Activated naive CD8-positive, alpha-beta T cell treated with anti-CD3 and anti-CD28 coated beads for 36 hours (primary cell): ENCODE data around the gene KIAA0825. TPM values are rescaled to one million over a fixed set of nuclear protein-coding genes. Genes with fewer than 3 reads are reported as not detected.
"Not testable (repeated sequence)": the region's sequence is repeated elsewhere in the genome, so short reads cannot be mapped to it uniquely, and the experiment has no call there.

ENCODE experiments used
- DNase-seq: peaks from one replicate; pipeline ENCODE4 v3.0.0; 2021
- H3K27ac Mint-ChIP-seq: one replicate; pipeline ENCODE4 v1.8.0; 2022; ENCODE audit warnings: mild to moderate bottlenecking, moderate library complexity, mixed read lengths
- H3K27me3 Mint-ChIP-seq: one replicate; pipeline ENCODE4 v1.8.0; 2022; ENCODE audit warnings: mild to moderate bottlenecking, mixed read lengths
- H3K36me3 Mint-ChIP-seq: one replicate; pipeline ENCODE4 v1.8.0; 2021; ENCODE audit warnings: mild to moderate bottlenecking, mixed read lengths
- H3K4me1 Mint-ChIP-seq: one replicate; pipeline ENCODE4 v1.8.0; 2021; ENCODE audit warnings: mixed read lengths
- H3K4me3 Mint-ChIP-seq: one replicate; pipeline ENCODE4 v1.8.0; 2022; ENCODE audit warnings: mild to moderate bottlenecking, moderate library complexity, mixed read lengths
- H3K9me3 Mint-ChIP-seq: one replicate; pipeline ENCODE4 v1.8.0; 2022; ENCODE audit warnings: mixed read lengths
- total RNA-seq, 2 experiments: library from RNA; stranded (reverse); gene quantifications; one replicate each; pipeline ENCODE4 v1.2.3, GENCODE V29; 2021

Gene KIAA0825
- total RNA-seq, 2 experiments from 2014 or later: 0.76 to 1.0 TPM

GRCh38 chr5:94620256-94620655 lies 1.9 kb upstream of the KIAA0825 start:
- peaks cover 31% of the 10 kb centered on the region for H3K4me1 Mint-ChIP-seq
- H3K27ac Mint-ChIP-seq: no peak overlapping the region
- H3K27me3 Mint-ChIP-seq: no peaks in the 10 kb centered on the region

DNA sequence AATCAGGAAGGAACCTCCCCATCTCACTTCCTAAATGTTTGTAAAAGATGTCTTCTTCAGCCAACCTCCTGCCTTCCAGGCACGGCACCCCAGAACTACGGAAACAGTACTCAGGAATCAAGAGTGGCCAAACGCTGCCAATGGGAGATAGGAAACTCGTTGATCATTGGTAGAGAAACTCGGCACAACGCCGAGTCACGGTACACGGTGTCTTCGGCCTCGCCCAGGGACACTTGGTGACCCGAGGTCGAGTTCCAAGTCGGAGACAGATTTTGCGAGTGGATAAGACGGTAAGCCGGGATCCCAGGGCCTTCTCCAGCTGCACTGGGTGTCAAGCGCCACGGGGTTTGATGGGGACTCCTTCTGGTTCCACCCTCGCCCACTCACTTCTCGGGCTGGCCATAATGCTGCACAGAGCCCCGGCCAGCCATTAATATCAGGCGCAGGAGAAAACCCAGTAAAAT lies 343 bp downstream of the KIAA0825 start:
- no peaks in the 10 kb centered on the region for H3K9me3 Mint-ChIP-seq
- peak overlapping the region; percentile 95 for H3K4me3 Mint-ChIP-seq
- peaks cover 34% of the 10 kb centered on the region for H3K4me1 Mint-ChIP-seq
- H3K36me3 Mint-ChIP-seq: peaks cover 4% of the 10 kb centered on the region
- H3K27me3 Mint-ChIP-seq: no peaks in the 10 kb centered on the region
- DNase-seq: no peak
- peak overlapping the region; percentile 92 for H3K27ac Mint-ChIP-seq

More at GRCh38 chr5:94620256-94620655, 1.9 kb upstream of the KIAA0825 start:
- peaks cover 4% of the 10 kb centered on the region for H3K36me3 Mint-ChIP-seq
- H3K4me3 Mint-ChIP-seq: no peak overlapping the region
- no peaks in the 10 kb centered on the region for H3K9me3 Mint-ChIP-seq
- no peak for DNase-seq

- Mint-ChIP-seq H3K9me3 (no peaks in the 10 kb centered on the region), H3K36me3 (no peaks in the 10 kb centered on the region), H3K4me1 (peaks cover 20% of the 10 kb centered on the region), H3K4me3 (no peak overlapping the region), H3K27ac (no peak overlapping the region), H3K27me3 (no peaks in the 10 kb centered on the region)
- no peak for DNase-seq
Measured at GRCh38 chr5:94615862-94616261, 2.5 kb downstream of the KIAA0825 start.

DNA sequence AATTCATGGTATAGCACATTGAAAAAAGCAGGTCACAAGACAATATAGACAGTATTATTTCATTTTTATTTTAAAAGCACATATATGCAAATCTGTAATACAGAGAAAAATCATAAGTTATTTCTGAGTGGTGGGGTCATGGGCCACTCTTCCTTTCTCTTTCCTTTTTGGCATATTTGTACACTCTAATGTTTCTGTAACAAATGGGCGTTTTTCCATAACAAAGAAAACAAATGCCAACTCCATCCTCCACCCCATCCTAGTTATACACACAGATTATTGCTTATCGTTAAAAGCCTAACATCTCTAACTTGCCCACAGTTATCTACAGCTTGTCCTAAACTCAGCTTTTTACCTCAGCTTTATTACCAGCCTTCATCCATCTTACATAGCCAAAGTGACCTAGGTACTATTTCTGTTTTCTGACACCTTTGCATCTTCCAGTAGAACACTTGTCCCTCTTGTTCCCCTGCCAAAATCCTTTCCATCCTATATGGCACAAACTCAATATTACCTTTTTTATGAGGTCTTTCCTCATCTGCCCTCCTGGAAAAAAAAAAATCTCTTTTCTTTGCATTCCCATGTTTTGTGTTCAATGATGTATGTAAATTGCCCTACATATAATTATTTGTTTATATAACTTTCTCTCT lies 4.1 kb downstream of the KIAA0825 start:
- Mint-ChIP-seq H3K36me3 (no peaks in the 10 kb centered on the region), H3K9me3 (no peaks in the 10 kb centered on the region), H3K4me3 (no peak overlapping the region), H3K27ac (no peak overlapping the region), H3K27me3 (no peaks in the 10 kb centered on the region), H3K4me1 (peaks cover 14% of the 10 kb centered on the region)
- no peak for DNase-seq

- Mint-ChIP-seq H3K4me3 (no peak overlapping the region), H3K27me3 (no peaks in the 10 kb centered on the region), H3K9me3 (no peaks in the 10 kb centered on the region), H3K4me1 (peaks cover 13% of the 10 kb centered on the region), H3K27ac (no peak overlapping the region), H3K36me3 (no peaks in the 10 kb centered on the region)
- DNase-seq: peak; percentile 2
Measured at GRCh38 chr5:94613583-94613982, 4.8 kb downstream of the KIAA0825 start.

GRCh38 chr5:94595281-94595840 lies 23.0 kb downstream of the KIAA0825 start:
- H3K27ac Mint-ChIP-seq: no peak overlapping the region
- H3K4me1 Mint-ChIP-seq: no peaks in the 10 kb centered on the region
- no peaks in the 10 kb centered on the region for H3K27me3 Mint-ChIP-seq
- peaks cover 5% of the 10 kb centered on the region for H3K9me3 Mint-ChIP-seq
- peaks cover 1% of the 10 kb centered on the region for H3K36me3 Mint-ChIP-seq
- no peak overlapping the region for H3K4me3 Mint-ChIP-seq
- DNase-seq: no peak

DNA sequence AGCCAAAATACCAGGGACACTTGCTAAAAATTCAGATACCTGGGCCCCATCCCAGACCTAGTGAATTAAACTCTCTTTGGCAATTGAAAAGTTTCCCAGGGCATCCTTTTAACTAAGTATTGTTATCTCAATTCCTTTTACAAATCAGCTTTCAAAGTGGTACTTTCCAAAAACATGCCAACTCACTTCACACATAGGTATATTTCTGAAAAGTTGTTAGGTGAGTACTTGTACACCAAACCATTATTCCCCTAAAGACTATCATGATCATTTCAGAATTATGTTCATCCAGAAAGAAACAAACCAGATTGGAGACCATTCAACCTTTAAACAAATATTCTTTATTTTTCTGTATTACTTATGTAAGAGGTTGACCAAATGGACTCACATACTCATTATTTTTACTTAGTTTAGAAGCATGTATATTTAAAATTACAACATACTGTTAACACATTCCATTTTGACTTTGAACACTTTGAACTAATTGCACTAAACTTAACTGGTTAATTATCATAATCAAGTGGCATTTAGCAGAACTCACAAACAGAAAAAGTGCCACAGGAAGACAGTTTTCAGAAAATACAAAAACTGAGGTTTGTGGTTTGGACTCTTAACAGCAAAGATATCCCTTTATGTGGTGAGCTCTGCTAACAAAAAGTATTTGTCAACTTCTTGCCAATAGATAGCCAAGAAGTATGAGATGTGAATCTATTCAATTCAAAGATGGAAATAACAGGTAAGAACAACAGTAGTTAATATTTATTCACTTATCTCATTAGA lies 40.7 kb downstream of the KIAA0825 start:
- H3K4me3 Mint-ChIP-seq: no peak overlapping the region
- H3K36me3 Mint-ChIP-seq: peaks cover 8% of the 10 kb centered on the region
- peaks cover 1% of the 10 kb centered on the region for H3K9me3 Mint-ChIP-seq
- H3K27ac Mint-ChIP-seq: no peak overlapping the region
- peaks cover 20% of the 10 kb centered on the region for H3K4me1 Mint-ChIP-seq
- DNase-seq: no peak
- no peaks in the 10 kb centered on the region for H3K27me3 Mint-ChIP-seq

GRCh38 chr5:94575196-94575595 lies 43.2 kb downstream of the KIAA0825 start:
- Mint-ChIP-seq H3K4me1 (peaks cover 20% of the 10 kb centered on the region), H3K36me3 (peaks cover 8% of the 10 kb centered on the region), H3K27ac (peak overlapping the region; percentile 26), H3K9me3 (peaks cover 1% of the 10 kb centered on the region), H3K4me3 (no peak overlapping the region), H3K27me3 (no peaks in the 10 kb centered on the region)
- DNase-seq: no peak

- H3K36me3 Mint-ChIP-seq, H3K27ac Mint-ChIP-seq, H3K27me3 Mint-ChIP-seq, H3K4me3 Mint-ChIP-seq, H3K9me3 Mint-ChIP-seq, DNase-seq: not testable (repeated sequence)
- peaks cover 18% of the 10 kb centered on the region for H3K4me1 Mint-ChIP-seq
Measured at GRCh38 chr5:94573349-94573748, 45.1 kb downstream of the KIAA0825 start.

- Mint-ChIP-seq H3K27ac (no peak overlapping the region), H3K9me3 (peaks cover 1% of the 10 kb centered on the region), H3K27me3 (no peaks in the 10 kb centered on the region), H3K4me1 (peaks cover 4% of the 10 kb centered on the region), H3K36me3 (peaks cover 8% of the 10 kb centered on the region), H3K4me3 (no peak overlapping the region)
- DNase-seq: no peak
Measured at GRCh38 chr5:94571415-94571814, 47.0 kb downstream of the KIAA0825 start.

DNA sequence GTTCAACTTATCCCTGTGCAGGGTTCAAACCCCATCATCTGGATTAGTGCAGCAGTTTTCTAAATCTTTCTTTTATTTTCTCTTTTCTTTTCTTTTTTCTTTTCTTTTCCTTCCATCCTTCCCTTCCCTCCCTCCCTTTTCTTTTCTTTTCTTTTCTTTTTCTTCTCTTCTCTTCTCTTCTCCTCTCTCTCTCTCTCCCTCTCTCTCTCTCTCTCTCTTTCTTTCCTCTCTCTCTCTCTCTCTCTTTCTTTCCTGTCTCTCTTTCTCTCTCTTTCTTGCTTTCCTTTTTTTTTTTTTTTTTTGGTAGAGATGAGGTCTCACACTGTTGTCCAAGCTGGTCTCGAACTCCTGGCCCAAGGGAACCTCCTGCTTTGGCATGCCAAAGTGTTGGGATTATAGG lies 53.6 kb downstream of the KIAA0825 start:
- DNase-seq: no peak
- H3K4me1 Mint-ChIP-seq: no peaks in the 10 kb centered on the region
- H3K9me3 Mint-ChIP-seq: no peaks in the 10 kb centered on the region
- H3K27me3 Mint-ChIP-seq: no peaks in the 10 kb centered on the region
- H3K36me3 Mint-ChIP-seq: no peaks in the 10 kb centered on the region
- H3K27ac Mint-ChIP-seq: no peak overlapping the region
- H3K4me3 Mint-ChIP-seq: no peak overlapping the region

- Mint-ChIP-seq H3K4me1 (no peaks in the 10 kb centered on the region), H3K27me3 (no peaks in the 10 kb centered on the region), H3K36me3 (peaks cover 1% of the 10 kb centered on the region), H3K9me3 (no peaks in the 10 kb centered on the region), H3K4me3 (no peak overlapping the region), H3K27ac (no peak overlapping the region)
- no peak for DNase-seq
Measured at GRCh38 chr5:94562327-94562971, 56.0 kb downstream of the KIAA0825 start.

- Mint-ChIP-seq H3K4me3 (no peak overlapping the region), H3K9me3 (no peaks in the 10 kb centered on the region), H3K27me3 (no peaks in the 10 kb centered on the region), H3K4me1 (no peaks in the 10 kb centered on the region), H3K27ac (no peak overlapping the region), H3K36me3 (peaks cover 1% of the 10 kb centered on the region)
- DNase-seq: no peak
Measured at GRCh38 chr5:94558028-94558427, 60.4 kb downstream of the KIAA0825 start.

GRCh38 chr5:94551858-94552257 lies 66.5 kb downstream of the KIAA0825 start:
- no peak overlapping the region for H3K27ac Mint-ChIP-seq
- H3K36me3 Mint-ChIP-seq: peaks cover 12% of the 10 kb centered on the region
- no peak for DNase-seq
- no peak overlapping the region for H3K4me3 Mint-ChIP-seq
- no peaks in the 10 kb centered on the region for H3K27me3 Mint-ChIP-seq
- peaks cover 2% of the 10 kb centered on the region for H3K4me1 Mint-ChIP-seq
- peaks cover 15% of the 10 kb centered on the region for H3K9me3 Mint-ChIP-seq
